Liver (tissue), 9 donors: ENCODE results near the gene ANXA9. TPM values are rescaled to one million over a fixed set of nuclear protein-coding genes. Genes with fewer than 3 reads are reported as not detected.

Experiments used
- DNase-seq: peaks from one replicate; pipeline ENCODE4 v3.0.0-alpha.2; 2017; ENCODE audit warnings: low spot score
- H3K27ac ChIP-seq, 2 donors: one replicate each; pipeline ENCODE4 v1.7.0; 2013; ENCODE audit warnings: inconsistent platforms in 2 of 2, low read length in 2 of 2, control low read depth in 1 of 2, low read depth in 1 of 2, mild to moderate bottlenecking in 1 of 2
- H3K27me3 ChIP-seq, 4 donors: one replicate each; pipeline versions ENCODE4 v1.6.1 to v1.7.0; 2013; ENCODE audit warnings: low read length in 3 of 4, inconsistent platforms in 1 of 4, mild to moderate bottlenecking in 1 of 4, moderate library complexity in 1 of 4; ENCODE audit not compliant: control insufficient read depth in 4 of 4, insufficient read depth in 4 of 4
- H3K36me3 ChIP-seq, 4 donors: one replicate each; pipeline versions ENCODE4 v1.6.1 to v1.7.0; 2013; ENCODE audit warnings: low read length in 3 of 4, mild to moderate bottlenecking in 3 of 4, low read depth in 1 of 4, moderate library complexity in 1 of 4; ENCODE audit not compliant: control insufficient read depth in 4 of 4, insufficient read depth in 3 of 4
- H3K4me1 ChIP-seq, 4 donors: one replicate each; pipeline versions ENCODE4 v1.6.1 to v1.7.0; 2013; ENCODE audit warnings: low read length in 3 of 4, mild to moderate bottlenecking in 3 of 4, moderate library complexity in 1 of 4; ENCODE audit not compliant: control insufficient read depth in 4 of 4, insufficient read depth in 4 of 4
- H3K4me3 ChIP-seq, 3 donors: one replicate each; pipeline versions ENCODE4 v1.6.1 to v1.7.0; 2013; ENCODE audit warnings: low read length in 3 of 3, control low read depth in 1 of 3, low read depth in 1 of 3, mild to moderate bottlenecking in 1 of 3
- H3K9ac ChIP-seq, 2 donors: one replicate each; pipeline ENCODE4 v1.7.0; 2013; ENCODE audit warnings: low read length in 2 of 2, mild to moderate bottlenecking in 2 of 2, moderate library complexity in 2 of 2, control low read depth in 1 of 2, low read depth in 1 of 2
- H3K9me3 ChIP-seq, 4 donors: one replicate each; pipeline versions ENCODE4 v1.6.1 to v1.7.0; 2013; ENCODE audit warnings: low read length in 3 of 4; ENCODE audit not compliant: control insufficient read depth in 4 of 4
- ATF3 ChIP-seq: IDR thresholded peaks from 2 replicates; pipeline ENCODE4 v1.6.1; 2016; ENCODE audit warnings: antibody characterized with exemption
- CTCF ChIP-seq: fragments of 150-350 bp; IDR thresholded peaks from 2 replicates; pipeline ENCODE4 v1.5.1; 2017; ENCODE audit warnings: improper control_type of control experiment, low read depth, low read length; ENCODE audit not compliant: missing input control
- EGR1 ChIP-seq, 2 donors: IDR thresholded peaks; 2 replicates each; pipeline ENCODE4 v1.6.1; 2016 to 2018; ENCODE audit warnings: antibody characterized with exemption in 2 of 2, low read depth in 2 of 2
- FOXA1 ChIP-seq: IDR thresholded peaks from 2 replicates; pipeline ENCODE4 v1.6.1; 2016; ENCODE audit warnings: antibody characterized with exemption
- HNF4G ChIP-seq: IDR thresholded peaks from 2 replicates; pipeline ENCODE4 v1.6.1; 2016; ENCODE audit warnings: antibody characterized with exemption
- JUND ChIP-seq, 2 donors: IDR thresholded peaks; 2 replicates each; pipeline ENCODE4 v1.6.1; 2016; ENCODE audit warnings: antibody characterized with exemption in 2 of 2
- NR2F2 ChIP-seq: IDR thresholded peaks from 2 replicates; pipeline ENCODE4 v1.6.1; 2016; ENCODE audit warnings: antibody characterized with exemption
- RAD21 ChIP-seq, 2 donors: IDR thresholded peaks; 2 replicates each; pipeline ENCODE4 v1.6.1; 2016; ENCODE audit warnings: antibody characterized with exemption in 2 of 2, mild to moderate bottlenecking in 2 of 2
- REST ChIP-seq: IDR thresholded peaks from 2 replicates; pipeline ENCODE4 v1.6.1; 2016; ENCODE audit warnings: antibody characterized with exemption, mild to moderate bottlenecking
- RXRA ChIP-seq, 2 donors: IDR thresholded peaks; 2 replicates each; pipeline ENCODE4 v1.6.1; 2017 to 2018; ENCODE audit warnings: antibody characterized with exemption in 2 of 2, mild to moderate bottlenecking in 1 of 2
- TAF1 ChIP-seq: conservative IDR thresholded peaks from 2 replicates; pipeline ENCODE4 v1.6.1; 2016; ENCODE audit warnings: antibody characterized with exemption, mild to moderate bottlenecking
- YY1 ChIP-seq: IDR thresholded peaks from 2 replicates; pipeline ENCODE4 v1.6.1; 2016; ENCODE audit warnings: antibody characterized with exemption, mild to moderate bottlenecking
- ZBTB33 ChIP-seq: IDR thresholded peaks from 2 replicates; pipeline ENCODE4 v1.6.1; 2016; ENCODE audit warnings: antibody characterized with exemption
- WGBS: extraction: QIAGEN DNeasy Blood & Tissue Kit; methylation state at CpG from one replicate; pipeline ENCODE4 v1.1.7; 2013; 5-methylcytosine and 5-hydroxymethylcytosine counted together
- polyA plus RNA-seq, 2 donors: library from polyadenylated mRNA; stranded (reverse) in 1 of 2; unstranded in 1 of 2; fragments of 200-250 nt in 1 of 2; fragments of >200 nt in 1 of 2; fragmentation: Nextera tagmentation in 1 of 2; extraction: Ambion mirVana in 1 of 2; gene quantifications; one replicate each; pipeline versions ENCODE4 v1.2.1 to v1.2.3, GENCODE V29; 2013 to 2015
- total RNA-seq, 2 donors: library from RNA; depleted of rRNA; stranded (reverse); fragments of >200 nt; gene quantifications; one replicate each; pipeline ENCODE4 v1.2.3, GENCODE V29; 2014
- donor health status: healthy.
- donor health status: healthy.
- donor health status: healthy.
- donor health status: healthy.
- donor health status: healthy.

The ANXA9 gene
- total and polyA plus RNA-seq, 4 donors, result 7.5 to 24.0 (median 17.0) TPM

- Histone ChIP-seq H3K9ac (peak overlapping the region; percentile 42 to 95), H3K27ac (peak overlapping the region; percentile 84), H3K4me1 (peaks cover 18 to 75% (median 62%) of the 10 kb centered on the region in 4 donors), H3K9me3 (no peaks in the 10 kb centered on the region), H3K27me3 (no peaks in the 10 kb centered on the region), H3K36me3 (no peaks in the 10 kb centered on the region), H3K4me3 (peak overlapping the region; percentile 53 to 78 (median 76))
- TF ChIP-seq HNF4G, result no peak
- no peak for TF ChIP-seq JUND (IDR thresholded peaks at IDR 0.05)
- no peak for TF ChIP-seq CTCF
- TF ChIP-seq FOXA1, result no peak
- TF ChIP-seq TAF1, result no peak
- TF ChIP-seq REST, result no peak
- no peak for TF ChIP-seq NR2F2
- no peak for TF ChIP-seq ZBTB33
- TF ChIP-seq RXRA (IDR thresholded peaks at IDR 0.05), result no peak
- TF ChIP-seq EGR1 (IDR thresholded peaks at IDR 0.05; ENCODE audit: low read depth in 2 of 2), result no peak
- TF ChIP-seq ATF3, result no peak
- no peak for DNase-seq
- 33% methylated on average over 3 of the region's 3 CpGs for WGBS
Observed at GRCh38 chr1:151009206-151009587, 27.1 kb downstream of the ANXA9 start.

GRCh38 chr1:151009674-151010345, 27.7 kb downstream of the ANXA9 start:
- 96% methylated on average over 8 of the region's 8 CpGs for WGBS
- Histone ChIP-seq H3K27ac (peak overlapping the region in 1 of 2 donors; percentile 84), H3K36me3 (no peaks in the 10 kb centered on the region), H3K4me1 (peaks cover 17 to 75% (median 60%) of the 10 kb centered on the region in 4 donors), H3K9me3 (no peaks in the 10 kb centered on the region), H3K27me3 (no peaks in the 10 kb centered on the region), H3K4me3 (peak overlapping the region in 1 of 3 donors; percentile 53), H3K9ac (peak overlapping the region in 1 of 2 donors; percentile 95)
- no peak for DNase-seq
- TF ChIP-seq JUND (IDR thresholded peaks at IDR 0.05) (no peak), EGR1 (IDR thresholded peaks at IDR 0.05; ENCODE audit: low read depth in 2 of 2) (no peak), TAF1 (no peak), ZBTB33 (no peak), HNF4G (no peak), RAD21 (IDR thresholded peaks at IDR 0.05) (no peak), FOXA1 (no peak), YY1 (no peak), CTCF (no peak), REST (no peak)
